ENCODE measurements around the gene KCNJ2.

DNA sequence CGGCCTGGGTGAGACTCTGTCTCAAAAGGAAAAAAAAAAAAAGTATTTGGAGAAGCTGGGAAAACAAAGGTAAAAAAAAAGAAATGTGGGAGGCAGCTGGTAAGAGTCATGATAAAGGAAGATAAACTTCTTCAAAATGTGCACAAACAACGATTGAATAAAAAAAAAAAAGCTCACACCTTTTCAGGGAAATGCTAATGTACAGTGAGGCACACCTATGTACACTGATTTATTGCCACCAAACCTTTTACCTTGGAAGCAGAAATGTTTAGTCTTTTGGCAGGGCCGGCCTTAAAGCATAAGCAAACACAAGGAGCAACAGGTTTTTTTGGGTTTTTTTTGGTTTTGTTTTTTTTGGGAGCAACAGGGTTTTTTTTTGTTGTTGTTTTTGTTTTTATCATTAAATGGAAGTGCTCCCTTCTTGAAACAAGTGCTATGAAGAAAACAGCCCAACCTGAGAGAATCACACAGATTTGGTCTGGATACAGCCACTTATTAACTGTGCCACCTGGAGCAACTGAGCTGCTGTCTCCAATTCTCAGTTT, 29.8 kb upstream of the KCNJ2 start:
- TF ChIP-seq EZH2phosphoT487 (IDR thresholded peaks at IDR 0.05; ENCODE audit: borderline replicate concordance): no peak
- TF ChIP-seq, protein P1, sequence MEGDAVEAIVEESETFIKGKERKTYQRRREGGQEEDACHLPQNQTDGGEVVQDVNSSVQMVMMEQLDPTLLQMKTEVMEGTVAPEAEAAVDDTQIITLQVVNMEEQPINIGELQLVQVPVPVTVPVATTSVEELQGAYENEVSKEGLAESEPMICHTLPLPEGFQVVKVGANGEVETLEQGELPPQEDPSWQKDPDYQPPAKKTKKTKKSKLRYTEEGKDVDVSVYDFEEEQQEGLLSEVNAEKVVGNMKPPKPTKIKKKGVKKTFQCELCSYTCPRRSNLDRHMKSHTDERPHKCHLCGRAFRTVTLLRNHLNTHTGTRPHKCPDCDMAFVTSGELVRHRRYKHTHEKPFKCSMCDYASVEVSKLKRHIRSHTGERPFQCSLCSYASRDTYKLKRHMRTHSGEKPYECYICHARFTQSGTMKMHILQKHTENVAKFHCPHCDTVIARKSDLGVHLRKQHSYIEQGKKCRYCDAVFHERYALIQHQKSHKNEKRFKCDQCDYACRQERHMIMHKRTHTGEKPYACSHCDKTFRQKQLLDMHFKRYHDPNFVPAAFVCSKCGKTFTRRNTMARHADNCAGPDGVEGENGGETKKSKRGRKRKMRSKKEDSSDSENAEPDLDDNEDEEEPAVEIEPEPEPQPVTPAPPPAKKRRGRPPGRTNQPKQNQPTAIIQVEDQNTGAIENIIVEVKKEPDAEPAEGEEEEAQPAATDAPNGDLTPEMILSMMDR (conservative IDR thresholded peaks at IDR 0.05; ENCODE audit: low read length): no peak
